Gastroesophageal sphincter (tissue), 4 donors: Measurements from ENCODE around the gene EIF3M. TPM values are rescaled to one million over a fixed set of nuclear protein-coding genes. Genes with fewer than 3 reads are reported as not detected.
"Not testable (repeated sequence)": the region's sequence is repeated elsewhere in the genome, so short reads cannot be mapped to it uniquely, and the experiment has no call there.

Source experiments
- ATAC-seq: fragments of 150-250 bp; one replicate; pipeline ENCODE4 v1.9.1; 2016; ENCODE audit warnings: mild to moderate bottlenecking, moderate library complexity
- H3K27ac ChIP-seq, 4 donors: fragments of 200-600 bp; sonication (generic) in 3 of 4; 1 replicate in 3 of 4; 2 replicates in 1 of 4; pipeline ENCODE4 v1.5.1; 2016 to 2019
- H3K27me3 ChIP-seq: fragments of 200-600 bp; sonication (generic); one replicate; pipeline ENCODE4 v1.5.1; 2019
- H3K36me3 ChIP-seq, 2 donors: fragments of 200-600 bp; sonication (generic); one replicate each; pipeline ENCODE4 v1.5.1; 2019; ENCODE audit warnings: control low read depth in 1 of 2
- H3K4me1 ChIP-seq, 3 donors: fragments of 200-600 bp; sonication (generic); 1 replicate in 2 of 3; 2 replicates in 1 of 3; pipeline ENCODE4 v1.5.1; 2016 to 2019; ENCODE audit warnings: control low read depth in 2 of 3
- H3K4me3 ChIP-seq, 2 donors: fragments of 200-600 bp; sonication (generic); one replicate each; pipeline ENCODE4 v1.5.1; 2019; ENCODE audit warnings: mild to moderate bottlenecking in 1 of 2, moderate library complexity in 1 of 2
- H3K9me3 ChIP-seq, 3 donors: fragments of 200-600 bp; sonication (generic); one replicate each; pipeline ENCODE4 v1.5.1; 2017 to 2019; ENCODE audit warnings: control low read depth in 2 of 3
- CTCF ChIP-seq, 4 experiments: fragments of 200-600 bp in 2 of 4; fragments of 450-650 bp in 2 of 4; sonication (generic) in 1 of 4; IDR thresholded peaks; one replicate each; pipeline ENCODE4 v1.5.1; 2017 to 2019; ENCODE audit warnings: antibody characterized with exemption in 4 of 4, mild to moderate bottlenecking in 2 of 4, moderate library complexity in 2 of 4
- EP300 ChIP-seq: sonication (generic); formaldehyde crosslinking; IDR thresholded peaks from one replicate; pipeline ENCODE4 v1.6.1; 2017; ENCODE audit warnings: antibody characterized with exemption, mild to moderate bottlenecking
- POLR2A ChIP-seq, 2 donors: fragments of 450-650 bp; IDR thresholded peaks; one replicate each; pipeline ENCODE4 v1.6.1; 2017; ENCODE audit warnings: antibody characterized with exemption in 2 of 2, mild to moderate bottlenecking in 2 of 2, moderate library complexity in 1 of 2
- POLR2AphosphoS5 ChIP-seq: sonication (generic); formaldehyde crosslinking; IDR thresholded peaks from one replicate; pipeline ENCODE4 v1.6.1; 2017; ENCODE audit warnings: antibody characterized with exemption
- WGBS, 2 donors: methylation state at CpG; one replicate each; pipeline ENCODE4 v1.1.5; 2018; ENCODE audit warnings: low coverage in 1 of 2; 5-methylcytosine and 5-hydroxymethylcytosine counted together
- total RNA-seq, 4 donors: library from RNA; depleted of rRNA; stranded (reverse); fragments of >200 nt; gene quantifications; one replicate each; pipeline ENCODE4 v1.1.0, GENCODE V29; 2016

EIF3M gene
- total RNA-seq, 4 donors from 2014 or later = 302 to 431 (median 403) TPM

- no peak for TF ChIP-seq POLR2A (IDR thresholded peaks at IDR 0.05)
- TF ChIP-seq POLR2AphosphoS5 = no peak
- no peak for TF ChIP-seq EP300
- no peak for TF ChIP-seq CTCF (IDR thresholded peaks at IDR 0.05)
- Histone ChIP-seq H3K4me1 (peaks cover 6 to 28% (median 9%) of the 10 kb centered on the region in 3 donors), H3K4me3 (no peak overlapping the region), H3K27ac (no peak overlapping the region), H3K9me3 (no peaks in the 10 kb centered on the region), H3K36me3 (peaks cover 9 to 38% of the 10 kb centered on the region in 2 donors), H3K27me3 (no peaks in the 10 kb centered on the region)
- 72 to 73% methylated on average over 4 of the region's 4 CpGs for WGBS, 2 donors
- no peak for ATAC-seq
Measured at GRCh38 chr11:32586576-32587190, 3.1 kb downstream of the EIF3M start.

GRCh38 chr11:32594272-32594671 lies 10.6 kb downstream of the EIF3M start:
- TF ChIP-seq EP300 = no peak
- TF ChIP-seq CTCF (IDR thresholded peaks at IDR 0.05) = no peak
- TF ChIP-seq POLR2AphosphoS5 = no peak
- no peak for TF ChIP-seq POLR2A (IDR thresholded peaks at IDR 0.05)
- no peaks in the 10 kb centered on the region for H3K27me3 ChIP-seq
- ATAC-seq = no peak
- no peak overlapping the region for H3K27ac ChIP-seq
- no peaks in the 10 kb centered on the region for H3K9me3 ChIP-seq
- peaks cover 20 to 100% of the 10 kb centered on the region in 2 donors for H3K36me3 ChIP-seq
- no peak overlapping the region for H3K4me3 ChIP-seq
- H3K4me1 ChIP-seq = no peaks in the 10 kb centered on the region

GRCh38 chr11:32596114-32596513 lies 12.5 kb downstream of the EIF3M start:
- ATAC-seq, H3K4me3 ChIP-seq, H3K27me3 ChIP-seq, H3K27ac ChIP-seq, H3K9me3 ChIP-seq, H3K4me1 ChIP-seq: not testable (repeated sequence)
- 84 to 89% methylated on average over 4 to 9 of the region's 14 CpGs for WGBS, 2 donors
- peaks cover 17 to 91% of the 10 kb centered on the region in 2 donors for H3K36me3 ChIP-seq

- peaks cover 0 to 5% (median 0%) of the 10 kb centered on the region in 3 donors for H3K4me1 ChIP-seq
- 82 to 100% methylated on average over 1 of the region's 1 CpG for WGBS, 2 donors
Measured at GRCh38 chr11:32597921-32598320, 14.3 kb downstream of the EIF3M start.

GRCh38 chr11:32602657-32603415 lies 19.2 kb downstream of the EIF3M start:
- ATAC-seq = no peak
- TF ChIP-seq CTCF (IDR thresholded peaks at IDR 0.05) (no peak), POLR2AphosphoS5 (no peak), POLR2A (IDR thresholded peaks at IDR 0.05) (no peak), EP300 (no peak)
- H3K27ac ChIP-seq = no peak overlapping the region
- no peak overlapping the region for H3K4me3 ChIP-seq
- H3K9me3 ChIP-seq = no peaks in the 10 kb centered on the region
- peaks cover 4 to 74% of the 10 kb centered on the region in 2 donors for H3K36me3 ChIP-seq
- H3K27me3 ChIP-seq = no peaks in the 10 kb centered on the region
- WGBS, 2 donors = 17 to 40% methylated on average over 4 of the region's 4 CpGs
- peaks cover 0 to 9% (median 0%) of the 10 kb centered on the region in 3 donors for H3K4me1 ChIP-seq

More at GRCh38 chr11:32597921-32598320, 14.3 kb downstream of the EIF3M start:
- H3K9me3 ChIP-seq = no peaks in the 10 kb centered on the region
- TF ChIP-seq CTCF (IDR thresholded peaks at IDR 0.05) = no peak
- no peak for TF ChIP-seq POLR2AphosphoS5
- no peak for TF ChIP-seq EP300
- no peak for TF ChIP-seq POLR2A (IDR thresholded peaks at IDR 0.05)
- H3K4me3 ChIP-seq = no peak overlapping the region
- no peak overlapping the region for H3K27ac ChIP-seq
- ATAC-seq = no peak
- H3K27me3 ChIP-seq = no peaks in the 10 kb centered on the region
- H3K36me3 ChIP-seq = peaks cover 10 to 91% of the 10 kb centered on the region in 2 donors
